ENCODE results near the gene RAB5IF.
"Not testable (repeated sequence)": the region's sequence is repeated elsewhere in the genome, so short reads cannot be mapped to it uniquely, and the experiment has no call there.

Gene RAB5IF, protein sequence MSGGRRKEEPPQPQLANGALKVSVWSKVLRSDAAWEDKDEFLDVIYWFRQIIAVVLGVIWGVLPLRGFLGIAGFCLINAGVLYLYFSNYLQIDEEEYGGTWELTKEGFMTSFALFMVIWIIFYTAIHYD

GRCh38 chr20:36605399-36606157 lies at the start of gene RAB5IF:
Gene RAB5IF (plus strand): TSS chr20:36605779. CDS start chr20:36605952, 173 bp downstream.
- DNase-seq: peak; percentile 98 to 100 (median 99)

- no peak for DNase-seq
Measured at GRCh38 chr20:36562724-36563123, 42.9 kb upstream of the RAB5IF start.

- DNase-seq: no peak
Measured at GRCh38 chr20:36563374-36563773, 42.2 kb upstream of the RAB5IF start.

DNA sequence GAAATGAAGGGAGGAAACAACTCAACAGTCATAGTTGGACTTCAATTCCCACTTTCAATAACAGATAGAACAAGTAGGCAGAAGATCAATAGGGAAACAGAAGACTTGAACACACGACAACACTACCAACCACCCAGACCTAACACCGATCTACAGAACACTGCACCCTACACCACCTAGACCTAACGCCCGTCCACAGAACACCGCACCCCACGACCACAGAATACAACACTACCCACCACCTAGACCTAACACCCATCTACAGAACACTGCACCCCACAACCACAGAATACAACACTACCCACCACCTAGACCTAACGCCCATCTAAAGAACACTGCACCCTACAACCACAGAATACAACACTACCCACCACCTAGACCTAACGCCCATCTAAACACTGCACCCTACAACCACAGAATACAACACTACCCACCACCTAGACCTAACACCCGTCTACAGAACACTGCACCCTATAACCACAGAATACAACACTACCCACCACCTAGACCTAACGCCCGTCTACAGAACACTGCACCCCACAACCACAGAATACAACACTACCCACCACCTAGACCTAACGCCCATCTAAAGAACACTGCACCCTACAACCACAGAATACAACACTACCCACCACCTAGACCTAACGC lies 41.4 kb upstream of the RAB5IF start:
- not testable (repeated sequence) for DNase-seq

GRCh38 chr20:36564726-36565121 lies 40.9 kb upstream of the RAB5IF start:
- not testable (repeated sequence) for DNase-seq

DNA sequence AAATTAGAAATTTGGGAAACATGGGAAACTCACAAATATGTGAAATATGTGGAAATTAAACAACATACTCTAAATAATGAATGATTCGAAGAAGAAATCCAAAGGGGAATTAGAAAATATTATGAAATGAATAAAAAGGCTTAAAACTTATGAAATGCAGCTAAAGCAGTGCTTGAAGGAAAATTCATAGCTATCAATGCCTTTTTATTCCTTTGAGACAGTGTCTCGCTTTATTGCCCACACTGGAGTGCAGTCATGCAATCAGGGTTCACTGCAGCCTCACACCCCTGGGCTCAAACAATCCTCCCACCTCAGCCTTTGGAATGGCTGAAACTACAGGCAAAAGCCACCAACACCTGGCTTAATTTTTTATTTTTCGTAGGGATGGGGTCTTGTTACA lies 40.1 kb upstream of the RAB5IF start:
- DNase-seq: no peak

DNA sequence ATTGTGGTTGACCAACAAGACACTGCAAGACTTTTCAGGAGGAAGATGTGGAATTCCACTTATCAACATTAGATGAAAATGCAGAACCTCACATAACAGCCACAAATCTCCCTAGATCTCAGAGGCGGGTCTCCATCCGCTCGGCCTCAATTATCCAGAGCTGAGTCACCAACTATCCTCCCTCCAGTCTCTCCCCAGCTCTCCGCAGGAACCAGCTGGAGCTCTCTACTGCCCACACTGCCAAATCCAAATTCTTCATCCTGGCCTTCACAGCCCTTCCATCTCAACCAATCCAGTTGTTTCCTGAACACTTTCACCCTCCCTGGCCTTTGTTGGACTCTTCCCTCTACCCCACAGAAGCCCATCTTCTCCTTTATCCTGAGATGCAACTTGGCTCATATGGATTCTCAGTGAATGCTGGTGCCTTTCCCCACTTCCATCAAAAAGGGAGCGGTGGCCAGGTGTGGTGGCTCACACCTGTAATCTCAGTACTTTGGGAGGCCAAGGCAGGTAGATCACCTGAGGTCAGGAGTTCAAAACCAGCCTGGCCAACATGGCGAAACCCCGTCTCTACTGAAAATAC lies 35.6 kb upstream of the RAB5IF start:
- no peak for DNase-seq

GRCh38 chr20:36571564-36572504 lies 33.7 kb upstream of the RAB5IF start:
- DNase-seq: no peak

DNA sequence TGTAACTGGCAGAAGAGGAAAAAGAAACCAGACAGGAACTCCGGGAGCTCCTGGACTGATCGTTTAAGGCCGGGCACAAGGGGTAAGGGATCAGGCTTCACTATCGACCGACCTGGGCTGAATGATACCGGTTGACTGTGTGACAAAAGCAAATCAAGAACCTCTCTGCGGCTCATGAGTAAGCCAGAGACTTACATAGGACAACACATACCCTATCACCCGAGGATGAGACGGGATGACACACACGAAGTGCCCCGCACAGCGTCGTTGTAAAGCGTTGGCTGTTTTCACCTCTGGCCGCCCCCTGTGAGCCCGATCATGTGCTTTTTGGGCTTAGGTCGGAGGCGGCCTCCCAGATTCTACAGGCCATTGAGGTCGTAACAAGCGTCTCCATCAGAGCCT lies 32.9 kb upstream of the RAB5IF start:
- DNase-seq: no peak

GRCh38 chr20:36573103-36573797 lies 32.3 kb upstream of the RAB5IF start, which contains the start of gene TGIF2:
Gene TGIF2 (plus strand): TSS chr20:36573597. CDS start chr20:36578775, 5,178 bp downstream.
- peak in 2 of 3 experiments; percentile 53 to 55 for DNase-seq

- DNase-seq: no peak
Measured at GRCh38 chr20:36573798-36574365, 31.7 kb upstream of the RAB5IF start.

GRCh38 chr20:36574366-36575135 lies 31.0 kb upstream of the RAB5IF start:
- DNase-seq: peak in 2 of 3 experiments; percentile 53 to 54

GRCh38 chr20:36576081-36576445 lies 29.5 kb upstream of the RAB5IF start:
- no peak for DNase-seq

- DNase-seq: no peak
Measured at GRCh38 chr20:36578356-36579041, 27.1 kb upstream of the RAB5IF start.

DNA sequence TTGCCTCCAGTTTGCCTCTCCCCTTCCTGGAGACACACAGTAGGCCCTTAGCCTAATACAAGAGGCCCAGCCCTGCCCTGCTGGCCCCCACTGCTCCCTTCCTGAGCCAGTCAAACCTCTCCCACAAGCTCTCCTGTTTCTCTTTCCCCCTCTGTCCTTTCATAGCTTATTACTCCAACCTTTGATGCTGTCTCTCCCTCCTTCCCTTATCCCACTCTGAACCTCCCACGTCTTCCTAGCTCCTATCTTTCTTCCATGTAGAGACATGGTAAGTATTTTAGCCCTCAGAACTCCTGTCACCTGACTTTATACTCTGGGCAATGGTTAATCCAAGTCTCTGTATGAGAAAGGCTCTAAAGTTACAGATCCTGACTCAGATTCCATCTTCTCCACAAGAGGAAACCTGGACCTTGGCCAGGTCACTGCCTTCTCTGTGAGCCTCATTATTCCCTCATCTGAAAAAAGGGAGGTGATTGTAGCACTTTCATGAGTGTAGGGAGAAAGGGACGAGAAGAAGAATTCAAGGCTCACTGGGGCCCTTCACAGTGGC lies 25.5 kb upstream of the RAB5IF start:
- no peak for DNase-seq

DNA sequence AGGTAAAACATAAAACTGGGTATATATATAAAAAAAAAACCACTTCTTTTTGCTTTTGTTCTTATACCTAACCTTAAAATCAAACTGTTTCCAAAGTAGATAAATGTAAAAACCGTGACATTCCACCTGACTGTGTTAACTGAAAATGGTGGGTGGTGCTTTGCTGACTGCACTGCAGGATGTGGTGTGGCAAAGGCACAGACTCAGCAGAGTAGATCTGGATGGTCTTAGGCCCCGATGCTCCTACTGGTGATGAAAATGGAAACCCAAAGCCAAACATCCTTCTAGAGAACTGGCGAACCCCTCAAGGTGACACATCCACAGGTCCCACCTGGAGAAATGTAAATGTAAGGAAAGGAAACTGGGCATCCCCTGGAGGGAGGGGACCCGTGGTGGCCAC lies 23.3 kb upstream of the RAB5IF start:
- no peak for DNase-seq

DNA sequence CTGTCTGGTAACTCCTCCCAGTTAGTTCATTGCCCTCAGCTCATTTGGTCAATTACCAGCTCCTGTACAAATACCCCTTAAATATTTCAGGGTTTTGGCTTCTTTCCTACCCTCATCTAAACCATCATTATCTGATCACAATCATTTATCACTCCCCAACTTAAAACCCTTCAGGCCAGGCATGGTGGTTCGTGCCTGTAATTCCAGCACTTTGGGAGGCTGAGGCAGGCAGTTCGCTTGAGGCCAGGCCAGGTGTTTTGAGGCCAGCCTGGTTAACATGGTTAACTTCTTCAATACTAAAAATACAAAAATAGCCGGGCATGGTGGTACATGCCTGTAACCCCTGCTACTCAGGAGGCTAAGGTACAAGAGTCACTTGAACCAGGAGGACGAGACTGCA lies 22.8 kb upstream of the RAB5IF start:
- DNase-seq: no peak

DNA sequence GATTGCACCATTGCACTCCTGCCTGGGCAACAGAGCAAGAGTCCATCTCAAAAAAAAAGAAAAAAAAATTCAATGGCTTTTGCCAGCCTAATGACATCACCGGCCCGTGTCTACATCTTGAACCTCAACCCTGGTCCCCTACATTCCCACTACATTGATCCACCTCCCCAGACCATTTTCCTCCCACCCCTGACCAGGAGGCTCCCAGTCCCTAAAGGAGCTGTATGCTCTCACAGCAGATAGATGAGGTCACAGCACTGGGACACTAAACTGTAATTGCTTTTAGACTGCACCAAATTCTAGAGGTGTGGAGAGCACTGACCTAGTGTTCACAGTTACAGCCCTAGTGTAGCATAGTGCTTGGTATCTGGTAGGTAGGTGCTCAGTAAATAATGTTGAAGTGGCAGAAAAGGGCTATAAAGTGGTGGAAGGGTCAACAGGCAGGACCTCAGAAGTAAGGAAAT lies 21.5 kb upstream of the RAB5IF start:
- DNase-seq: no peak

DNA sequence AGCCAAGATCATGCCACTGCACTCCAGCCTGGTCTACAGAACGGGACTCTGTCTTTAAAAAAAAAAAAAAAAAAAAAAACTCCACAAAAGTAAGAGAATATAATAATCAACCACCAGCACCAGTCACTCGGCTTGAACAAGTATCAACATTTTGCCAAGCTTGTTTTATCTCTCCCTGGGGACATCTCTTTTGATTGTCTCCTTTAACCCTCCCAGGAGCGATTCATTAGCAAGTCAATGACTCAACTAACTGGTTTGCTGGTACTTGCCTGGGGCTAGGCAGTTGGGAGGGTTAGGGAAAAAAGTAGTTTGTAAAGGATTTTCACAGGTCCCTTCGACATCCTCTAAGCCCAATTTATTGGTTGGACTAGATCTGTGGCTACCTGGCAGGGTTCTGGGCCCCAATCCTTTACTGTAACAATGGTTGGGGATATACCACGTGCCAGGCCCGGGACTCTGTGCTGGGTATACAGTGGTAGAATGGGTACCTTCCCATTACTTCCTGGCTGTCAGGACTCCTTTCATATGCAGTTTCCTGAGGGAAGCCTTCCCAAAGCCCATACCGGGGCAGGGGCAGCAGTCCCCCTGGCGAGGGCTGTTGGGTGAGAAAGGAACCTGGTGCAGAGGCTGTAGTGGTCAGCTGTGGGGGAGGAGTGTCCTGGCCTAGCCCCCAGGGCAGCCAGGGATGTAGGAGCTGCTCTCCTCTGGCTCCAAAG lies 20.0 kb upstream of the RAB5IF start:
- DNase-seq: peak in 2 of 3 experiments; percentile 44 to 58

Data from NCI-H1417 (cell line).